Fibroblast of lung (primary cell): Measurements from ENCODE around the gene GMPPB. TPM values are rescaled to one million over a fixed set of nuclear protein-coding genes. Genes with fewer than 3 reads are reported as not detected.
"Not testable (repeated sequence)": the region's sequence is repeated elsewhere in the genome, so short reads cannot be mapped to it uniquely, and the experiment has no call there.

ENCODE experiments used
- DNase-seq, 2 donors: peaks; one replicate each; pipeline versions ENCODE4 v3.0.0 to v3.0.0-alpha.2; 2010; ENCODE audit warnings: low read depth in 2 of 2
- H2AFZ ChIP-seq: 2 replicates; pipeline ENCODE4 v1.5.1; 2012; ENCODE audit warnings: low read length, control low read depth, inconsistent platforms
- H3K27ac ChIP-seq: 2 replicates; pipeline ENCODE4 v1.5.1; 2011; ENCODE audit warnings: low read length, control low read depth; ENCODE audit not compliant: insufficient read depth
- H3K27me3 ChIP-seq: 2 replicates; pipeline ENCODE4 v1.5.1; 2011; ENCODE audit warnings: mild to moderate bottlenecking, low read length; ENCODE audit not compliant: control insufficient read depth, insufficient read depth
- H3K36me3 ChIP-seq: 2 replicates; pipeline ENCODE4 v1.5.1; 2011; ENCODE audit warnings: low read length; ENCODE audit not compliant: control insufficient read depth, insufficient read depth
- H3K4me1 ChIP-seq: 2 replicates; pipeline ENCODE4 v1.5.1; 2011; ENCODE audit warnings: low read length; ENCODE audit not compliant: control insufficient read depth, insufficient read depth; ENCODE audit errors: extremely low read depth
- H3K4me2 ChIP-seq: 2 replicates; pipeline ENCODE4 v1.5.1; 2011; ENCODE audit warnings: low read length, control low read depth; ENCODE audit not compliant: insufficient read depth; ENCODE audit errors: extremely low read depth
- H3K4me3 ChIP-seq, 4 experiments: fragments of 200-600 bp in 1 of 4; sonication (generic) in 1 of 4; replicated peaks in 1 of 4; 2 replicates each; pipeline ENCODE4 v1.5.1; 2011 to 2016; ENCODE audit warnings: low read length in 4 of 4, low read depth in 3 of 4, mild to moderate bottlenecking in 3 of 4, control low read depth in 2 of 4, inconsistent platforms in 1 of 4, mixed read lengths in 1 of 4; ENCODE audit not compliant: insufficient read depth in 1 of 4; ENCODE audit errors: control extremely low read depth in 1 of 4
- H3K79me2 ChIP-seq: 2 replicates; pipeline ENCODE4 v1.5.1; 2012; ENCODE audit warnings: mild to moderate bottlenecking, low read length, inconsistent platforms; ENCODE audit not compliant: control insufficient read depth, insufficient read depth
- H3K9ac ChIP-seq: 2 replicates; pipeline ENCODE4 v1.5.1; 2011; ENCODE audit warnings: mild to moderate bottlenecking, low read length, control low read depth; ENCODE audit not compliant: insufficient read depth
- H3K9me3 ChIP-seq: 2 replicates; pipeline ENCODE4 v1.5.1; 2012; ENCODE audit warnings: low read depth, low read length; ENCODE audit not compliant: control insufficient read depth, insufficient read depth
- H4K20me1 ChIP-seq: 2 replicates; pipeline ENCODE4 v1.5.1; 2011; ENCODE audit warnings: low read length; ENCODE audit not compliant: control insufficient read depth, insufficient read depth; ENCODE audit errors: extremely low read depth
- CTCF ChIP-seq, 2 donors: IDR thresholded peaks in 1 of 2; conservative IDR thresholded peaks in 1 of 2; 1 replicate in 1 of 2; 2 replicates in 1 of 2; pipeline ENCODE4 v1.5.1; 2011 to 2012; ENCODE audit warnings: low read length in 2 of 2, control low read depth in 1 of 2, inconsistent platforms in 1 of 2, low read depth in 1 of 2, mild to moderate bottlenecking in 1 of 2
- EZH2 ChIP-seq: IDR thresholded peaks from 2 replicates; pipeline ENCODE4 v1.5.1; 2012; ENCODE audit warnings: low read length, control low read depth, mild to moderate bottlenecking; ENCODE audit errors: missing control alignments
- polyA plus RNA-seq, 2 donors: library from polyadenylated mRNA; depleted of rRNA in 1 of 2; stranded (reverse) in 1 of 2; unstranded in 1 of 2; fragments of >200 nt; gene quantifications; 2 replicates each; pipeline ENCODE4 v1.2.1, GENCODE V29; 2011 to 2012; ENCODE audit warnings: missing spikeins in 1 of 2
- total RNA-seq: library from RNA; depleted of rRNA; stranded (reverse); fragments of >200 nt; gene quantifications from 2 replicates; pipeline ENCODE4 v1.2.1, GENCODE V29; 2014

GMPPB gene
- total and polyA plus RNA-seq, 2 donors (not counting 1 experiment from before 2014, with no cell fraction given): 13.7 to 14.4 TPM

GRCh38 chr3:49686346-49686745 lies 37.4 kb downstream of the GMPPB start:
- H3K27ac ChIP-seq, H3K9me3 ChIP-seq, H3K4me2 ChIP-seq, H3K36me3 ChIP-seq, H3K4me1 ChIP-seq, H4K20me1 ChIP-seq, H3K27me3 ChIP-seq, H3K9ac ChIP-seq, DNase-seq, H2AFZ ChIP-seq: not testable (repeated sequence)
- H3K79me2 ChIP-seq: peaks cover 10% of the 10 kb centered on the region
- H3K4me3 ChIP-seq: peak overlapping the region in 2 of 4 experiments; percentile 26 to 28

GRCh38 chr3:49685846-49686245 lies 37.9 kb downstream of the GMPPB start:
- not testable (repeated sequence) for H3K9me3 ChIP-seq, H3K4me1 ChIP-seq, H3K4me3 ChIP-seq, H3K79me2 ChIP-seq, DNase-seq, H3K4me2 ChIP-seq, H3K27ac ChIP-seq, H3K27me3 ChIP-seq, H2AFZ ChIP-seq, H3K9ac ChIP-seq, H4K20me1 ChIP-seq
- peaks cover 11% of the 10 kb centered on the region for H3K36me3 ChIP-seq

- H3K4me3 ChIP-seq, H3K4me2 ChIP-seq, H3K79me2 ChIP-seq, H3K27me3 ChIP-seq, H3K9ac ChIP-seq, H3K4me1 ChIP-seq, H3K9me3 ChIP-seq, H2AFZ ChIP-seq, H3K27ac ChIP-seq, H4K20me1 ChIP-seq, DNase-seq: not testable (repeated sequence)
- peaks cover 17% of the 10 kb centered on the region for H3K36me3 ChIP-seq
Observed at GRCh38 chr3:49685103-49685502, 38.6 kb downstream of the GMPPB start.

GRCh38 chr3:49684453-49684852 lies 39.3 kb downstream of the GMPPB start:
- DNase-seq, H2AFZ ChIP-seq, H3K27ac ChIP-seq, H3K79me2 ChIP-seq, H3K9ac ChIP-seq, H4K20me1 ChIP-seq, H3K27me3 ChIP-seq, H3K4me1 ChIP-seq, H3K4me2 ChIP-seq, H3K4me3 ChIP-seq, H3K9me3 ChIP-seq: not testable (repeated sequence)
- H3K36me3 ChIP-seq: peaks cover 19% of the 10 kb centered on the region

- H2AFZ ChIP-seq: no peak overlapping the region
- H3K27me3 ChIP-seq: no peaks in the 10 kb centered on the region
- peaks cover 25% of the 10 kb centered on the region for H3K36me3 ChIP-seq
- no peak overlapping the region for H3K27ac ChIP-seq
- no peaks in the 10 kb centered on the region for H3K79me2 ChIP-seq
- H3K9me3 ChIP-seq: no peaks in the 10 kb centered on the region
- TF ChIP-seq EZH2 (no peak), CTCF (conservative IDR thresholded peaks at IDR 0.05 in 1 of 2, IDR thresholded peaks at IDR 0.05 in 1 of 2; ENCODE audit: low read depth in 1 of 2, low read length in 2 of 2) (no peak)
- no peak overlapping the region for H3K9ac ChIP-seq
- no peak overlapping the region for H3K4me2 ChIP-seq
- H4K20me1 ChIP-seq: no peaks in the 10 kb centered on the region
- no peaks in the 10 kb centered on the region for H3K4me1 ChIP-seq
- peak in 1 of 2 donors; percentile 28 for DNase-seq
- H3K4me3 ChIP-seq: no peak overlapping the region
Observed at GRCh38 chr3:49683162-49683561, 40.6 kb downstream of the GMPPB start.
